HFFc6 (cell line): Measurements from ENCODE around the gene ZNFX1. TPM values are rescaled to one million over a fixed set of nuclear protein-coding genes. Genes with fewer than 3 reads are reported as not detected.
A peak's percentile ranks its signal among the peaks of the same experiment; 100 is the strongest.
"Not testable (repeated sequence)": the region's sequence is repeated elsewhere in the genome, so short reads cannot be mapped to it uniquely, and the experiment has no call there.

ENCODE experiments used
- DNase-seq: peaks from one replicate; pipeline ENCODE4 v3.0.0-alpha.2; 2018
- H3K27ac Mint-ChIP-seq: 2 replicates; pipeline ENCODE4 v1.8.0; 2020; ENCODE audit warnings: mild to moderate bottlenecking, mixed read lengths
- H3K27me3 Mint-ChIP-seq: 2 replicates; pipeline ENCODE4 v1.8.0; 2021; ENCODE audit warnings: mild to moderate bottlenecking, moderate library complexity, mixed read lengths; ENCODE audit not compliant: insufficient read depth
- H3K36me3 Mint-ChIP-seq: 2 replicates; pipeline ENCODE4 v1.8.0; 2021; ENCODE audit warnings: low read depth, mixed read lengths
- H3K4me1 Mint-ChIP-seq: 2 replicates; pipeline ENCODE4 v1.8.0; 2020; ENCODE audit warnings: low read depth, mixed read lengths
- H3K4me3 Mint-ChIP-seq: 2 replicates; pipeline ENCODE4 v1.8.0; 2020; ENCODE audit warnings: mild to moderate bottlenecking, moderate library complexity, mixed read lengths
- H3K9me3 Mint-ChIP-seq: 2 replicates; pipeline ENCODE4 v1.8.0; 2020; ENCODE audit warnings: mild to moderate bottlenecking, mixed read lengths
- CTCF ChIP-seq: fragments of 200-600 bp; sonication (generic); IDR thresholded peaks from 2 replicates; pipeline ENCODE4 v1.5.0; 2021; ENCODE audit warnings: antibody characterized with exemption, mild to moderate bottlenecking
- total RNA-seq, 6 experiments: library from RNA; stranded (reverse); fragmentation: NEBNext Ultra II Directional; extraction: Animal tissue kit (Norgen Biotek cat#: 25700); gene quantifications; 2 replicates in 1 of 6; 3 replicates in 5 of 6; pipeline ENCODE4 v1.2.3, GENCODE V29; 2021

ZNFX1 gene
- total RNA-seq, 6 experiments from 2014 or later = 36.1 to 41.0 (median 38.7) TPM

- no peak for TF ChIP-seq CTCF
- Mint-ChIP-seq H3K36me3 (peaks cover 19% of the 10 kb centered on the region), H3K9me3 (no peaks in the 10 kb centered on the region), H3K4me1 (peaks cover 28% of the 10 kb centered on the region), H3K27ac (peak overlapping the region; percentile 89), H3K27me3 (no peaks in the 10 kb centered on the region; the same call in 1 of the 2 replicates), H3K4me3 (peak overlapping the region; percentile 97)
- no peak for DNase-seq
Observed at GRCh38 chr20:49219924-49220831, 57.7 kb downstream of the ZNFX1 start.

- H3K9me3 Mint-ChIP-seq = no peaks in the 10 kb centered on the region
- peak within 1 kb of the TSS; percentile 97 for H3K4me3 Mint-ChIP-seq
- peak within 1 kb of the TSS; percentile 89 for H3K27ac Mint-ChIP-seq
- H3K4me1 Mint-ChIP-seq = peaks cover 28% of the 10 kb centered on the region
- TF ChIP-seq CTCF = no peak
- DNase-seq = peak; percentile 96
- peaks cover 15% of the 10 kb centered on the region for H3K36me3 Mint-ChIP-seq
- no peaks in the 10 kb centered on the region; the same call in 1 of the 2 replicates for H3K27me3 Mint-ChIP-seq
Observed at GRCh38 chr20:49219091-49219923, 58.5 kb downstream of the ZNFX1 start, which contains the start of gene DDX27. TSS of gene DDX27 (plus strand) at chr20:49219416. CDS start at chr20:49219449, 33 bp downstream.

- H3K36me3 Mint-ChIP-seq = peaks cover 10% of the 10 kb centered on the region; the same call in 1 of the 2 replicates
- peaks cover 28% of the 10 kb centered on the region for H3K4me1 Mint-ChIP-seq
- peak overlapping the region; percentile 89 for H3K27ac Mint-ChIP-seq
- not testable (repeated sequence) for H3K9me3 Mint-ChIP-seq, H3K27me3 Mint-ChIP-seq, DNase-seq
- H3K4me3 Mint-ChIP-seq = peak overlapping the region; percentile 97
Observed at GRCh38 chr20:49218739-49219090, 59.1 kb downstream of the ZNFX1 start.

- TF ChIP-seq CTCF = peak; percentile 95
- Mint-ChIP-seq H3K36me3 (peaks cover 10% of the 10 kb centered on the region; the same call in 1 of the 2 replicates), H3K4me1 (peaks cover 28% of the 10 kb centered on the region), H3K27me3 (no peaks in the 10 kb centered on the region; the same call in 1 of the 2 replicates), H3K27ac (peak overlapping the region; percentile 14; the same call in 1 of the 2 replicates), H3K4me3 (peak overlapping the region; percentile 24; the same call in 1 of the 2 replicates), H3K9me3 (no peaks in the 10 kb centered on the region)
- DNase-seq = peak; percentile 79
Observed at GRCh38 chr20:49216991-49217578, 60.8 kb downstream of the ZNFX1 start.

- DNase-seq = no peak
- Mint-ChIP-seq H3K9me3 (peaks cover 9% of the 10 kb centered on the region), H3K27ac (no peak overlapping the region), H3K27me3 (no peaks in the 10 kb centered on the region; the same call in 1 of the 2 replicates), H3K36me3 (peaks cover 19% of the 10 kb centered on the region), H3K4me3 (no peak overlapping the region), H3K4me1 (peaks cover 20% of the 10 kb centered on the region)
- no peak for TF ChIP-seq CTCF
Observed at GRCh38 chr20:49215232-49215631, 62.6 kb downstream of the ZNFX1 start.
